ENCODE results near the gene ZC3H12D. TPM values are rescaled to one million over a fixed set of nuclear protein-coding genes. Genes with fewer than 3 reads are reported as not detected.

ZC3H12D gene
- total RNA-seq, 6 experiments from 2014 or later: 0.05 to 0.16 (median 0.10) TPM; not detected in 2

- Mint-ChIP-seq H3K36me3 (ENCODE audit: low read depth) (no peaks in the 10 kb centered on the region), H3K4me3 (no peak overlapping the region), H3K4me1 (ENCODE audit: low read depth) (peaks cover 7% of the 10 kb centered on the region), H3K27me3 (ENCODE audit: insufficient read depth) (peaks cover 1% of the 10 kb centered on the region), H3K9me3 (no peaks in the 10 kb centered on the region), H3K27ac (no peak overlapping the region)
- no peak for DNase-seq
- no peak for TF ChIP-seq CTCF (IDR thresholded peaks at IDR 0.05)
Measured at GRCh38 chr6:149489967-149490366, 5.2 kb upstream of the ZC3H12D start.

- no peak overlapping the region for H3K4me3 Mint-ChIP-seq
Measured at GRCh38 chr6:149488815-149489214, 4.0 kb upstream of the ZC3H12D start.

GRCh38 chr6:149487316-149487715, 2.5 kb upstream of the ZC3H12D start:
- Mint-ChIP-seq H3K27ac (no peak overlapping the region), H3K4me3 (no peak overlapping the region), H3K36me3 (ENCODE audit: low read depth) (no peaks in the 10 kb centered on the region), H3K4me1 (ENCODE audit: low read depth) (peaks cover 11% of the 10 kb centered on the region), H3K9me3 (no peaks in the 10 kb centered on the region), H3K27me3 (ENCODE audit: insufficient read depth) (peaks cover 1% of the 10 kb centered on the region)
- no peak for TF ChIP-seq CTCF (IDR thresholded peaks at IDR 0.05)
- DNase-seq: no peak

More at GRCh38 chr6:149488815-149489214, 4.0 kb upstream of the ZC3H12D start:
- no peak for TF ChIP-seq CTCF (IDR thresholded peaks at IDR 0.05)
- no peaks in the 10 kb centered on the region for H3K36me3 Mint-ChIP-seq (ENCODE audit: low read depth)
- no peak for DNase-seq
- no peaks in the 10 kb centered on the region for H3K9me3 Mint-ChIP-seq
- H3K4me1 Mint-ChIP-seq (ENCODE audit: low read depth): peaks cover 11% of the 10 kb centered on the region
- H3K27ac Mint-ChIP-seq: no peak overlapping the region
- H3K27me3 Mint-ChIP-seq (ENCODE audit: insufficient read depth): peaks cover 1% of the 10 kb centered on the region

- peaks cover 9% of the 10 kb centered on the region for H3K27me3 Mint-ChIP-seq (ENCODE audit: insufficient read depth)
Measured at GRCh38 chr6:149483849-149484655, 762 bp downstream of the ZC3H12D start.

GRCh38 chr6:149483334-149483725, 1.5 kb downstream of the ZC3H12D start:
- H3K27me3 Mint-ChIP-seq (ENCODE audit: insufficient read depth): peaks cover 8% of the 10 kb centered on the region
- H3K4me1 Mint-ChIP-seq (ENCODE audit: low read depth): peaks cover 11% of the 10 kb centered on the region
- no peaks in the 10 kb centered on the region for H3K9me3 Mint-ChIP-seq
- no peak for TF ChIP-seq CTCF (IDR thresholded peaks at IDR 0.05)
- H3K36me3 Mint-ChIP-seq (ENCODE audit: low read depth): no peaks in the 10 kb centered on the region
- no peak overlapping the region for H3K4me3 Mint-ChIP-seq
- no peak for DNase-seq
- no peak overlapping the region for H3K27ac Mint-ChIP-seq

More at GRCh38 chr6:149483849-149484655, 762 bp downstream of the ZC3H12D start:
- Mint-ChIP-seq H3K27ac (no peak overlapping the region), H3K4me3 (no peak overlapping the region), H3K4me1 (ENCODE audit: low read depth) (peaks cover 11% of the 10 kb centered on the region), H3K9me3 (no peaks in the 10 kb centered on the region), H3K36me3 (ENCODE audit: low read depth) (no peaks in the 10 kb centered on the region)
- no peak for TF ChIP-seq CTCF (IDR thresholded peaks at IDR 0.05)
- no peak for DNase-seq
